ENCODE data around the gene KRTAP9-3.
"Not testable (repeated sequence)": the region's sequence is repeated elsewhere in the genome, so short reads cannot be mapped to it uniquely, and the experiment has no call there.

Gene KRTAP9-3

GRCh38 chr17:41251261-41251660, 19.0 kb downstream of the KRTAP9-3 start:
- no peak for DNase-seq

GRCh38 chr17:41254861-41255260, 22.6 kb downstream of the KRTAP9-3 start:
- no peak for DNase-seq

- not testable (repeated sequence) for DNase-seq
Measured at GRCh38 chr17:41255381-41256290, 23.4 kb downstream of the KRTAP9-3 start, which contains the start of gene KRTAP9-9. Gene KRTAP9-9 (plus strand): TSS chr17:41255384.

- no peak for DNase-seq
Measured at GRCh38 chr17:41256291-41256685, 24.0 kb downstream of the KRTAP9-3 start.

- no peak for DNase-seq
Measured at GRCh38 chr17:41258406-41258805, 26.2 kb downstream of the KRTAP9-3 start.

GRCh38 chr17:41263212-41263611, 31.0 kb downstream of the KRTAP9-3 start:
- DNase-seq: no peak

GRCh38 chr17:41264599-41264998, 32.4 kb downstream of the KRTAP9-3 start:
- no peak for DNase-seq

GRCh38 chr17:41265078-41265477, 32.8 kb downstream of the KRTAP9-3 start, which contains the start of gene KRTAP9-6:
Gene KRTAP9-6 (plus strand): TSS chr17:41265378. CDS start chr17:41265378, 0 bp downstream.
- no peak for DNase-seq

- no peak for DNase-seq
Measured at GRCh38 chr17:41267711-41268110, 35.5 kb downstream of the KRTAP9-3 start.

GRCh38 chr17:41271323-41271722, 39.1 kb downstream of the KRTAP9-3 start:
- DNase-seq: not testable (repeated sequence)

GRCh38 chr17:41271858-41272257, 39.6 kb downstream of the KRTAP9-3 start:
- no peak for DNase-seq

- not testable (repeated sequence) for DNase-seq
Measured at GRCh38 chr17:41275648-41276190, 43.5 kb downstream of the KRTAP9-3 start, which contains the start of gene KRTAP9-7. Gene KRTAP9-7 (plus strand): TSS chr17:41275698. CDS start chr17:41275698, 0 bp downstream.

- no peak for DNase-seq
Measured at GRCh38 chr17:41278176-41278955, 46.1 kb downstream of the KRTAP9-3 start.
